Activated B cell treated with CpG ODN at 0.5 μM for 24 hours (primary cell): ENCODE results near the gene DNM2. TPM values are rescaled to one million over a fixed set of nuclear protein-coding genes. Genes with fewer than 3 reads are reported as not detected.

Experiments
- ATAC-seq: fragments of 200-7000 bp; cut with Tn5 transposase; one replicate; pipeline ENCODE4 v1.10.0; 2021; ENCODE audit warnings: low read depth, mild to moderate bottlenecking, moderate library complexity
- CTCF ChIA-PET: fragments of 350-600 bp; sonication (Branson Sonifier 250); formaldehyde crosslinking; loops from one replicate; lab custom pipeline; 2021; ENCODE audit warnings: antibody characterized with exemption; lab: Charles Lee
- POLR2A ChIA-PET: fragments of 350-600 bp; sonication (Branson Sonifier 250); formaldehyde crosslinking; loops from one replicate; lab custom pipeline; 2021; ENCODE audit warnings: antibody characterized with exemption; lab: Charles Lee
- DNase-seq: peaks from one replicate; pipeline ENCODE4 v3.0.0; 2022
- H3K27ac Mint-ChIP-seq: one replicate; pipeline ENCODE4 v1.8.0; 2020; ENCODE audit warnings: mixed read lengths
- H3K27me3 Mint-ChIP-seq: one replicate; pipeline ENCODE4 v1.8.0; 2021; ENCODE audit warnings: mixed read lengths
- H3K36me3 Mint-ChIP-seq: one replicate; pipeline ENCODE4 v1.8.0; 2021; ENCODE audit warnings: low read depth, mixed read lengths
- H3K4me1 Mint-ChIP-seq: one replicate; pipeline ENCODE4 v1.8.0; 2021; ENCODE audit warnings: mixed read lengths
- H3K4me3 Mint-ChIP-seq: one replicate; pipeline ENCODE4 v1.8.0; 2020; ENCODE audit warnings: mild to moderate bottlenecking, mixed read lengths
- H3K9me3 Mint-ChIP-seq: one replicate; pipeline ENCODE4 v1.8.0; 2020; ENCODE audit warnings: mixed read lengths
- intact Hi-C: fragments of 100-400 bp; cut with micrococcal nuclease; formaldehyde crosslinking; loops from one replicate; pipeline ENCODE4 v1.15.1; 2024
- total RNA-seq: library from RNA; stranded (reverse); gene quantifications from 2 replicates; pipeline ENCODE4 v1.2.3, GENCODE V29; 2022
- TF ChIP-seq, protein P1 (sequence below): fragments of 200-600 bp; IDR thresholded peaks from one replicate; pipeline ENCODE4 v1.8.0; 2022; ENCODE audit warnings: antibody characterized with exemption, mild to moderate bottlenecking

Gene DNM2
- total RNA-seq, 1 donor from 2014 or later = 257 TPM

DNA sequence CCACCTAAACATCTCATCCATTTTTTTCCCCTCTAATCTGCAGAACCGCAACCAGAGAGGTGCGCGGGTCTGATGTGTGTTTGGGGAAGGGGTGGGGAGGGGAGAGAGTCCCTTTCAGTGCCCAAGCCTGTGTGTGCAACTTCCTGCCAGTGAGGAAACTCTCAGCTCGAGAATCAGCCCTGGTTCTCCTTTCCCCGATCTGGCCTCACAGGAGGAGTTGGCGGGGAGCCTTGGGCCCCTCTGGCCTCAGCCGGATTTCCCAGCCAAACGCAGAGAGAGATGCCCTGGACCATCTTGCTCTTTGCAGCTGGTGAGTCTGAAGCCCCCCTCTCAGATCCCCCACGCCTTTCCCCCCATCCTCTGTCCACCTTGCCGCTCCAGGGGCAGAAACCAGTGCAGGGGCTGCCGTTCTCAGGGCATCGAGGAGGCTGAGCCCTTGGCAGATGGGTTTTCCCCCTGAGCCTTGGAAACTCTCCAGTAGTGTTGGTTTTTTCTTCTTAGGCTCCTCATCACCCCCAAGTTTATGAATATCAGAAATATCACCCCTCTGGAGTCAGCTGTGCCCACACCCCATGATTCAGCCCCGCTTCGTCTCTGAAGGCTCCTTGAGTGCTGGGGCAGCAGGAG, 130.5 kb downstream of the DNM2 start, which contains the start of gene C19orf38:
TSS of gene C19orf38 (plus strand) at position 186 of the 627 bp plus-strand sequence. CDS start at position 280, 94 bp downstream.
- CTCF ChIA-PET = interaction anchor here (1.0 kb wide), 1 partner anchor 16 kb away, joined by 3 read pairs; no protein-coding TSS in a partner anchor
- no peak within 1 kb of the TSS for H3K4me3 Mint-ChIP-seq
- H3K27ac Mint-ChIP-seq = no peak within 1 kb of the TSS

DNA sequence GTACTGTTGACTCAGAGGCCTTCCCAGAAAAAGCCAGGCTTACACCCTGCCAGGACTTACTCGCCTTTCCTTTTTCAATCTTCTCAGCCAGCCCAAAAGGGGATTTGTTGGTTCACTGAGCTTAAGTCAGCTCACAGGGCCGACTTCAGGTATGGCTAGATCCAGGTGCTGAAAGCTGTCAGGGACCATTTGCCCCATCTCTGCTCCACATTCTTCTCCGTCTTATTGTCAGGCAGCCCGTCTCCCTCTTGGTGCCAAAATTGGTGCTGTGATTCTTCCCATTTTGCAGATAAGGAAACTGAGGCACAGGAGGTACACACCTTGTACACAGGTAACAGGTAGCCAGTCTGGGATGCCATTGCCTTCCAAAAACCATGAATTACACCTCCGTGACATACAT, 132.8 kb downstream of the DNM2 start:
- H3K4me1 Mint-ChIP-seq = peaks cover 5% of the 10 kb centered on the region
- H3K4me3 Mint-ChIP-seq = no peak overlapping the region
- CTCF ChIA-PET = no interaction called here
- no peak overlapping the region for H3K27ac Mint-ChIP-seq
- peaks cover 3% of the 10 kb centered on the region for H3K36me3 Mint-ChIP-seq
- POLR2A ChIA-PET = no interaction called here
- ATAC-seq (no peak), DNase-seq (no peak)
- peaks cover 12% of the 10 kb centered on the region for H3K27me3 Mint-ChIP-seq
- H3K9me3 Mint-ChIP-seq = peaks cover 6% of the 10 kb centered on the region
- TF ChIP-seq, protein P1, sequence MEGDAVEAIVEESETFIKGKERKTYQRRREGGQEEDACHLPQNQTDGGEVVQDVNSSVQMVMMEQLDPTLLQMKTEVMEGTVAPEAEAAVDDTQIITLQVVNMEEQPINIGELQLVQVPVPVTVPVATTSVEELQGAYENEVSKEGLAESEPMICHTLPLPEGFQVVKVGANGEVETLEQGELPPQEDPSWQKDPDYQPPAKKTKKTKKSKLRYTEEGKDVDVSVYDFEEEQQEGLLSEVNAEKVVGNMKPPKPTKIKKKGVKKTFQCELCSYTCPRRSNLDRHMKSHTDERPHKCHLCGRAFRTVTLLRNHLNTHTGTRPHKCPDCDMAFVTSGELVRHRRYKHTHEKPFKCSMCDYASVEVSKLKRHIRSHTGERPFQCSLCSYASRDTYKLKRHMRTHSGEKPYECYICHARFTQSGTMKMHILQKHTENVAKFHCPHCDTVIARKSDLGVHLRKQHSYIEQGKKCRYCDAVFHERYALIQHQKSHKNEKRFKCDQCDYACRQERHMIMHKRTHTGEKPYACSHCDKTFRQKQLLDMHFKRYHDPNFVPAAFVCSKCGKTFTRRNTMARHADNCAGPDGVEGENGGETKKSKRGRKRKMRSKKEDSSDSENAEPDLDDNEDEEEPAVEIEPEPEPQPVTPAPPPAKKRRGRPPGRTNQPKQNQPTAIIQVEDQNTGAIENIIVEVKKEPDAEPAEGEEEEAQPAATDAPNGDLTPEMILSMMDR = no peak
- intact Hi-C loops = no loop called here

More for the DNA sequence above, 130.5 kb downstream of the DNM2 start, which contains the start of gene C19orf38:
- H3K9me3 Mint-ChIP-seq = peaks cover 6% of the 10 kb centered on the region
- H3K27me3 Mint-ChIP-seq = peaks cover 12% of the 10 kb centered on the region
- DNase-seq (no peak), ATAC-seq (no peak)
- peaks cover 3% of the 10 kb centered on the region for H3K36me3 Mint-ChIP-seq
- TF ChIP-seq, protein P1 = no peak
- POLR2A ChIA-PET = no interaction called here
- H3K4me1 Mint-ChIP-seq = peaks cover 5% of the 10 kb centered on the region
- intact Hi-C loops = no loop called here

DNA sequence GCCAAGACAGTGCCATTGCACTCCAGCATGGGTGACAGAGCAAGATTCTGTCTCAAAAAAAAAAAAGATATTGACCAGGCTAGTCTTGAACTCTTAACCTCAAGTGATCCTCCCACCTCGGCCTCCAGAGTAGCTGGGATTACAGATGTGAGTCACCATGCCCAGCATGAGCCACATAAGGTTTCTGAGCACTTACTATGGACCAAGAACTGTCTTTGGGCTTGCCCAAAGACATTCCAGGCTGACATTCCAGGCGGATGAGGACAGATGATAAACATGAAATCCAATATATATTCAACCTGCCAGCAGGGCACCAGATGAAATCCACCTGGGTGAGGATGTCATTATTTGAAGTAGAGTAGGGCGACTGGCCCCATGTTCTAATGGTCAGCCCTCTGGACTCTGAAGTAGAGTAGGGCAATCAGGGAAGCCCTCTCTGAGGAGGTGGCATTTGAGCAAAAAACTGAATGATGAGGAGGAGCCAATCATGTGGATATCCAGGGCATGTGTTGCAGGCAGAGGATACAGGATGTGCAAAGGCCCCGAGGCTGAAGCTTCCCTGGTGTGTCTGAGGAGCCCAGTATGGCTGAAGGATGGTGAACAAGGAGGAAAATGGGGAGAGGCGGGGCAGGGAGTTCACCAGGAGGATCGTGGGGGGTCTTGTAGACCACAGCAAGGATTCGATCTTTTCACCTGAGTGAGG, 134.4 kb downstream of the DNM2 start:
- ChIA-PET POLR2A (no interaction called here), CTCF (interaction anchor here (1.0 to 1.1 kb wide), 2 partner anchors 12 kb away, joined by 4 read pairs; no protein-coding TSS in a partner anchor)
- Mint-ChIP-seq H3K36me3 (no peaks in the 10 kb centered on the region), H3K4me3 (no peak overlapping the region), H3K27ac (no peak overlapping the region), H3K9me3 (no peaks in the 10 kb centered on the region), H3K4me1 (peaks cover 5% of the 10 kb centered on the region), H3K27me3 (peaks cover 9% of the 10 kb centered on the region)
- intact Hi-C loops = no loop called here
- ATAC-seq (no peak), DNase-seq (no peak)
- TF ChIP-seq, protein P1 = no peak

DNA sequence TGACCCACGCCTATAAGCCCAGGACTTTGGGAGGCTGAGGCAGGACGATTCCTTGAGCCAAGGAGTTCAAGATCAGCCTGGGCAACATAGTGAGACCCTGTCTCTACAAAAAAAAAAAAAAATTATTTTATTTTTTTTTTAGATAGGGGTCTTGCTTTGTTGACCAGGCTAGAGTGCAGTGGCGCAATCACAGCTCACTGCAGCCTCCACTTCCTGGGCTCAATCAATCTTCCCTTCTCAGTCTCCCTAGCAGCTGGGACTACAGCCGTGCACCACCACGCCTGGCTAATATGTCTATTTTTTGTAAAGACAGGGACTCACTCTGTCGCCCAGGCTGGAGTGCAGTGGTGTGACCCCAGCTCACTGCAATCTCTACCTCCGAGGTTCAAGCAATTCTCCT, 135.1 kb downstream of the DNM2 start:
- intact Hi-C loops = no loop called here
- no peak for DNase-seq
- POLR2A ChIA-PET = no interaction called here
- Mint-ChIP-seq H3K9me3 (no peaks in the 10 kb centered on the region), H3K36me3 (no peaks in the 10 kb centered on the region), H3K4me1 (peaks cover 5% of the 10 kb centered on the region), H3K27ac (no peak overlapping the region), H3K4me3 (no peak overlapping the region), H3K27me3 (peaks cover 9% of the 10 kb centered on the region)
- ATAC-seq = no peak
- CTCF ChIA-PET = interaction anchor here (1.0 kb wide), 1 partner anchor 11 kb away, joined by 4 read pairs; no protein-coding TSS in a partner anchor
- TF ChIP-seq, protein P1 = no peak
